OCI-LY3 (cell line): Measurements from ENCODE around the gene ZNF880.

Source experiments
- H2AFZ ChIP-seq: fragments of 200-600, 300-600 bp; shearing (Covaris generic); 2 replicates; pipeline ENCODE4 v1.6.0; 2014; ENCODE audit warnings: antibody characterized with exemption, low read depth, low read length
- H3K27ac ChIP-seq: fragments of 200-600, 300-600 bp; sonication (generic); 2 replicates; pipeline ENCODE4 v1.5.1; 2014; ENCODE audit warnings: mild to moderate bottlenecking, low read length, moderate library complexity, mixed read lengths
- H3K27me3 ChIP-seq: fragments of 200-600, 300-600 bp; sonication (generic); 2 replicates; pipeline ENCODE4 v1.6.1; 2014; ENCODE audit warnings: low read depth, low read length, mixed read lengths
- H3K36me3 ChIP-seq: fragments of 200-600, 300-600 bp; sonication (generic); replicated peaks from 2 replicates; pipeline ENCODE3; 2014; ENCODE audit warnings: low read depth, low read length, mixed read lengths
- H3K4me1 ChIP-seq: fragments of 300-600, 200-600 bp; sonication (generic); 2 replicates; pipeline ENCODE4 v1.6.1; 2014; ENCODE audit warnings: low read length, mixed read lengths
- H3K4me2 ChIP-seq: fragments of 200-600, 300-600 bp; sonication (generic); 2 replicates; pipeline ENCODE4 v1.6.1; 2014; ENCODE audit warnings: low read length, mixed read lengths
- H3K4me3 ChIP-seq: fragments of 300-600, 200-600 bp; sonication (generic); 2 replicates; pipeline ENCODE4 v1.5.1; 2014; ENCODE audit warnings: antibody characterized with exemption, mild to moderate bottlenecking, low read length, moderate library complexity
- H3K79me2 ChIP-seq: fragments of 300-600, 200-600 bp; shearing (Covaris generic); 2 replicates; pipeline ENCODE4 v1.6.1; 2014; ENCODE audit warnings: mild to moderate bottlenecking, low read length, mixed read lengths
- H3K9ac ChIP-seq: fragments of 300-600, 200-600 bp; shearing (Covaris generic); 2 replicates; pipeline ENCODE4 v1.6.0; 2014; ENCODE audit warnings: mild to moderate bottlenecking, low read length, moderate library complexity
- H3K9me3 ChIP-seq: fragments of 200-600, 300-600 bp; shearing (Covaris generic); 2 replicates; pipeline ENCODE4 v1.6.1; 2014; ENCODE audit warnings: low read length, mixed read lengths; ENCODE audit not compliant: insufficient read depth
- H4K20me1 ChIP-seq: fragments of 200-600, 300-600 bp; sonication (generic); 2 replicates; pipeline ENCODE4 v1.6.1; 2016; ENCODE audit warnings: low read length, mixed read lengths; ENCODE audit not compliant: insufficient read depth
- EZH2phosphoT487 ChIP-seq: fragments of 200-600 bp; shearing (Covaris generic); IDR thresholded peaks from 2 replicates; pipeline ENCODE4 v1.6.1; 2018; ENCODE audit warnings: antibody characterized with exemption, mixed run types, low read depth
- TF ChIP-seq, protein P1 (sequence below): fragments of 200-600, 300-600 bp; sonication (generic); IDR thresholded peaks from 2 replicates; pipeline ENCODE4 v1.5.1; 2014; ENCODE audit warnings: antibody characterized with exemption, low read length, low read depth

The ZNF880 gene

DNA sequence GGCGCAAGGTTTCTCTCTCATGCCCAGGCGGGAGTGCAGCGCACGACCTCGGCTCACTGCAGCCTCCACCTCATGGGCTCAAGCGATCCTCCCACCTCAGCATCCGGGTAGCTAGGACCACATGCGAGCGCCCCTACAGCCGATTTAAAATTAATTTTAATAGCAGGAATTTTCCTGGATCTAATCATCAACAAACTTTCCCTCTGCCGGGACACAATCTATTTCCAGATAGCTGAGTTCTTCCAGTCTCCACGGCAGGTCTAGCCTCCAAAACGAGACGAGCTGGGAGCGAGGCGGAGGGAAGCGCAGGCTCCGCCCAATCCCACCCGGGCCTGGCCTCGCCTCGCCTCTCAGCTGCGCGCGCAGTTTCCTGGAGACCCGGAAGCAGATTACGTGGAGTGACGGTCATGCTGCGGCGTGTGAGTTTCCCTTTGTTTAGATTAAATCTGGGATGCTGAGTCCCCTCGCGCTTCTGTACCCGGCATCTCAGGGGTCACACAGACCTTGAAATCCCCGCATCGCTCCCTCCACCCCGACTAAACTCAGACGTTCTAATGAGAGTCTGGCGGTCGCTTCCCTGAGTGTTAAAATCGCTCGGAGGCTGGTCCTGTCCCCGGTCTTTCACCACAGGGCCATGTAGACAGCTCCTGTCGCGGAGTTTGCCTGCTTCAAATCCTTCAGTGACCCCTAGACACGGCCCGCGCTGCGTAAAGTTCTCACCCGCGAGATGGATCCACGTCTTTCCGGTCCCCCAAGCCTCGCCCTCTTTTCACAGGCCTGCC, at the start of gene ZNF880:
Gene ZNF880, plus strand, starts transcription at position 365 of the 782 bp plus-strand sequence. Its CDS starts 43 bp downstream, at position 408.
- no peak within 1 kb of the TSS for H2AFZ ChIP-seq

GRCh38 chr19:52322429-52322828, 47.3 kb upstream of the ZNF880 start:
- no peak overlapping the region for H3K9ac ChIP-seq
- no peak overlapping the region for H3K4me3 ChIP-seq
- TF ChIP-seq, protein P1, sequence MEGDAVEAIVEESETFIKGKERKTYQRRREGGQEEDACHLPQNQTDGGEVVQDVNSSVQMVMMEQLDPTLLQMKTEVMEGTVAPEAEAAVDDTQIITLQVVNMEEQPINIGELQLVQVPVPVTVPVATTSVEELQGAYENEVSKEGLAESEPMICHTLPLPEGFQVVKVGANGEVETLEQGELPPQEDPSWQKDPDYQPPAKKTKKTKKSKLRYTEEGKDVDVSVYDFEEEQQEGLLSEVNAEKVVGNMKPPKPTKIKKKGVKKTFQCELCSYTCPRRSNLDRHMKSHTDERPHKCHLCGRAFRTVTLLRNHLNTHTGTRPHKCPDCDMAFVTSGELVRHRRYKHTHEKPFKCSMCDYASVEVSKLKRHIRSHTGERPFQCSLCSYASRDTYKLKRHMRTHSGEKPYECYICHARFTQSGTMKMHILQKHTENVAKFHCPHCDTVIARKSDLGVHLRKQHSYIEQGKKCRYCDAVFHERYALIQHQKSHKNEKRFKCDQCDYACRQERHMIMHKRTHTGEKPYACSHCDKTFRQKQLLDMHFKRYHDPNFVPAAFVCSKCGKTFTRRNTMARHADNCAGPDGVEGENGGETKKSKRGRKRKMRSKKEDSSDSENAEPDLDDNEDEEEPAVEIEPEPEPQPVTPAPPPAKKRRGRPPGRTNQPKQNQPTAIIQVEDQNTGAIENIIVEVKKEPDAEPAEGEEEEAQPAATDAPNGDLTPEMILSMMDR = no peak
- no peak for TF ChIP-seq EZH2phosphoT487
- H3K27me3 ChIP-seq = no peaks in the 10 kb centered on the region
- H3K27ac ChIP-seq = no peak overlapping the region
- peaks cover 84% of the 10 kb centered on the region for H3K36me3 ChIP-seq
- no peaks in the 10 kb centered on the region for H3K4me1 ChIP-seq
- H3K9me3 ChIP-seq = peaks cover 80% of the 10 kb centered on the region
- no peak overlapping the region for H3K4me2 ChIP-seq
- no peaks in the 10 kb centered on the region for H3K79me2 ChIP-seq
- no peak overlapping the region for H2AFZ ChIP-seq
- no peaks in the 10 kb centered on the region for H4K20me1 ChIP-seq

More for the DNA sequence above, at the start of gene ZNF880:
- Histone ChIP-seq H3K4me2 (no peak within 1 kb of the TSS), H3K9ac (no peak within 1 kb of the TSS), H3K27ac (no peak within 1 kb of the TSS), H3K9me3 (peaks cover 15% of the 10 kb centered on the region; the same call in 1 of the 2 replicates), H3K79me2 (no peaks in the 10 kb centered on the region), H3K36me3 (no peaks in the 10 kb centered on the region), H3K4me3 (no peak within 1 kb of the TSS), H4K20me1 (no peaks in the 10 kb centered on the region), H3K27me3 (no peaks in the 10 kb centered on the region), H3K4me1 (no peaks in the 10 kb centered on the region)
- TF ChIP-seq EZH2phosphoT487 = no peak
- TF ChIP-seq, protein P1 = no peak

DNA sequence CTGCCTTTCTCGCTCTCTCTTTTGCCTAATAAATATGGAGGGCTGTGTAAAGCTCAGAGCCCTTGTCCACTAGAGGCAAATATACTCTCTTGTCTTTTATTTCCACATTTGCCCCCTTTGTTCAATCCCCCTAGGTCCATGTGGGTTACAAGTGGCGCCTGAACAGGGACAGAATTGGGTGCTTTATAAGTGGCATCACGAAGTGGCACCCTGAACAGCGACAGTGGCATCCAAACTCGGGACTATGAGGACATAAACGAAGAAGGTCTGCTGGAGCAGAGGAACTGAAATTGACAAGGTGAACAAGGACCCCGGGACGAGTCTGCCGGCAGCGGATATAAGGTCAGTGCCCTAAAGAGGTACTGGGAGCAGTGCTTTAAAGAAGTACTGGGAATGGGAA, 38.0 kb upstream of the ZNF880 start:
- Histone ChIP-seq H4K20me1 (no peaks in the 10 kb centered on the region), H2AFZ (no peak overlapping the region), H3K27me3 (no peaks in the 10 kb centered on the region), H3K4me2 (no peak overlapping the region), H3K36me3 (no peaks in the 10 kb centered on the region), H3K9me3 (peaks cover 43% of the 10 kb centered on the region), H3K9ac (no peak overlapping the region), H3K79me2 (no peaks in the 10 kb centered on the region), H3K27ac (no peak overlapping the region), H3K4me1 (no peaks in the 10 kb centered on the region), H3K4me3 (no peak overlapping the region)
- TF ChIP-seq, protein P1 = no peak
- no peak for TF ChIP-seq EZH2phosphoT487

DNA sequence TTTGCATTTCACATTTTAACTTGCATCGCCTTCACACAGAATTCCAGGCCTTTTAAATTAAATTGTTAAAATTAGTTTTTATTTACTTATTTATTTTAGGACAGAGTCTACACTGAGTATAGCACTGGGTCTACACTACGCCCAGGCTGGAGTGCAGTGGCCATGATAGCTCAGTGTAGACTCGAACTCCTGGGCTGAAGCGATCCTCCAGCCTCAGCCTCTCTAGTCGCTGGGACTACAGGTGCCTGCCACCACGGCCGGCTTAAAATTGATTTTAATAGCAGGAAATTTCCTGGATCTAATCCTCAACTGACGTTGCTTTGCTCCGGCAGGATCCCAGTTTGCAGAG, 34.0 kb upstream of the ZNF880 start:
- Histone ChIP-seq H3K4me2 (no peak overlapping the region), H3K9ac (no peak overlapping the region), H3K27me3 (no peaks in the 10 kb centered on the region), H2AFZ (no peak overlapping the region), H3K36me3 (no peaks in the 10 kb centered on the region), H3K27ac (no peak overlapping the region), H3K79me2 (no peaks in the 10 kb centered on the region), H3K9me3 (peaks cover 28% of the 10 kb centered on the region), H3K4me3 (no peak overlapping the region), H3K4me1 (no peaks in the 10 kb centered on the region), H4K20me1 (no peaks in the 10 kb centered on the region)
- TF ChIP-seq, protein P1 = no peak
- TF ChIP-seq EZH2phosphoT487 = no peak
